Loucy (cell line): Measurements from ENCODE around the gene AGPAT1.
A peak's percentile ranks its signal among the peaks of the same experiment; 100 is the strongest.

ENCODE experiments used
- EZH2phosphoT487 ChIP-seq: fragments of 200-600 bp; IDR thresholded peaks from 2 replicates; pipeline ENCODE4 v1.6.1; 2018; ENCODE audit warnings: antibody characterized with exemption, mild to moderate bottlenecking, moderate library complexity, borderline replicate concordance
- TF ChIP-seq, protein P1 (sequence below): fragments of 200-600 bp; sonication (generic); conservative IDR thresholded peaks from 2 replicates; pipeline ENCODE4 v1.5.1; 2014; ENCODE audit warnings: mild to moderate bottlenecking, antibody characterized with exemption, low read length

DNA sequence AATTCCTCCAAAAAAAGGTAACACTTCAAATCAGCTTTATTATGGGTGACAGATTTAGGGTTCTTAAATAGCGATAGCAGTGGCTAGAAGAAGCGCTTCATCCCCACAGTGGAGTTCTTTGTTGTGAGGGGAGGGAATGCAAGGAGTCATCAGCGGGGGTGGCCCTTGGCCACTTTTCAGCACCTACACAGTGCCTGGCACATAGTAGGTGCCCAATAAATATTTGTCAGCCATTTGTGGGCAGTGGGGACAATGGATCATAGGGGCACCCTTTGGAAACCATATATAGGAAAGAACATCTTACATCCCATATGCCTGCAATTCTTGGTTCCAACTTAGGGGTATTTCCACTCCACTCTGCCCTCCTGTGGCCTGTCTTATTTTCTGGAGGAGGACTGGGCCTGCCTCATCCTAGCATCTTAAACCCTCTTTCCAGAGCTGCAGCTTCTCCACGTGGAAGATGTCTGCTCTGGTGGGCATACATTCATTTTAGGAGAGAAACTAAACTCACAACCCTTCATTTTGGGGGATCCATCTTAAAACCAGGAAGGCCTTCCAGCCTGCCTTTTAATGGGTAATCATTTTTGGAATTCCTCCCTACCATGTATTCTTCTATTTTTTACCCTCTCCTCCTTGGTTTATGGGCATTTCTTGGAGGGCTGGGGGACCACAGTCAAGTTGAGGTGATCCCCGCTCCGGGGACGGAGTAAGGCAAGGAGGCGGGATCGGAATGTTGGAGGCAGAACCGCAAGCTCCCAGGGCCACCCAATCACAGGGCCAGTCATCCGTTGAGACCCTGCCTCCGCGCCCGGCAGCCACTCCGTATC lies 19.2 kb upstream of the AGPAT1 start:
- TF ChIP-seq, protein P1, sequence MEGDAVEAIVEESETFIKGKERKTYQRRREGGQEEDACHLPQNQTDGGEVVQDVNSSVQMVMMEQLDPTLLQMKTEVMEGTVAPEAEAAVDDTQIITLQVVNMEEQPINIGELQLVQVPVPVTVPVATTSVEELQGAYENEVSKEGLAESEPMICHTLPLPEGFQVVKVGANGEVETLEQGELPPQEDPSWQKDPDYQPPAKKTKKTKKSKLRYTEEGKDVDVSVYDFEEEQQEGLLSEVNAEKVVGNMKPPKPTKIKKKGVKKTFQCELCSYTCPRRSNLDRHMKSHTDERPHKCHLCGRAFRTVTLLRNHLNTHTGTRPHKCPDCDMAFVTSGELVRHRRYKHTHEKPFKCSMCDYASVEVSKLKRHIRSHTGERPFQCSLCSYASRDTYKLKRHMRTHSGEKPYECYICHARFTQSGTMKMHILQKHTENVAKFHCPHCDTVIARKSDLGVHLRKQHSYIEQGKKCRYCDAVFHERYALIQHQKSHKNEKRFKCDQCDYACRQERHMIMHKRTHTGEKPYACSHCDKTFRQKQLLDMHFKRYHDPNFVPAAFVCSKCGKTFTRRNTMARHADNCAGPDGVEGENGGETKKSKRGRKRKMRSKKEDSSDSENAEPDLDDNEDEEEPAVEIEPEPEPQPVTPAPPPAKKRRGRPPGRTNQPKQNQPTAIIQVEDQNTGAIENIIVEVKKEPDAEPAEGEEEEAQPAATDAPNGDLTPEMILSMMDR, result peak; percentile 82
- no peak for TF ChIP-seq EZH2phosphoT487
